Panc1 (cell line): ENCODE data around the gene PATE4. TPM values are rescaled to one million over a fixed set of nuclear protein-coding genes. Genes with fewer than 3 reads are reported as not detected.

Source experiments
- ATAC-seq: fragments of 200-7000 bp; cut with Tn5 transposase; 2 replicates; pipeline ENCODE4 v1.9.1; 2020; ENCODE audit warnings: mild to moderate bottlenecking, moderate library complexity
- BruUV-seq: library from RNA; stranded (reverse); fragments of 400-500 nt; replicated peaks from 2 replicates; lab custom pipeline; 2021; lab: Mats Ljungman, UMichigan
- CTCF ChIA-PET: fragments of 300-600 bp; sonication (Branson Sonifier 250); formaldehyde crosslinking; loops from one replicate; lab custom pipeline; 2022; ENCODE audit warnings: antibody characterized with exemption; lab: Charles Lee
- POLR2A ChIA-PET: fragments of 300-600 bp; sonication (Branson Sonifier 250); formaldehyde crosslinking; loops from one replicate; lab custom pipeline; 2022; ENCODE audit warnings: antibody characterized with exemption; lab: Charles Lee
- DNase-seq: peaks from one replicate; pipeline ENCODE4 v3.0.0-alpha.2; 2010; ENCODE audit warnings: low read depth, low spot score
- H3K27ac ChIP-seq: 2 replicates; pipeline ENCODE4 v1.5.1; 2011; ENCODE audit warnings: mild to moderate bottlenecking, low read length, inconsistent platforms
- H3K27me3 ChIP-seq: fragments of 200-500 bp; sonication (Bioruptor generic); 2 replicates; pipeline ENCODE4 v1.6.0; 2014; ENCODE audit warnings: low read length, inconsistent platforms; ENCODE audit not compliant: control insufficient read depth, insufficient read depth
- H3K36me3 ChIP-seq: fragments of 200-500 bp; sonication (Bioruptor generic); 2 replicates; pipeline ENCODE4 v1.5.1; 2014; ENCODE audit warnings: inconsistent platforms, mild to moderate bottlenecking, low read length, moderate library complexity; ENCODE audit not compliant: control insufficient read depth, insufficient read depth
- H3K4me1 ChIP-seq: 2 replicates; pipeline ENCODE4 v1.5.1; 2011; ENCODE audit warnings: inconsistent platforms, mild to moderate bottlenecking, low read length, moderate library complexity; ENCODE audit not compliant: control insufficient read depth, insufficient read depth
- H3K4me3 ChIP-seq, 2 experiments: 2 replicates each; pipeline ENCODE4 v1.5.1; 2011 to 2012; ENCODE audit warnings: low read depth in 2 of 2, low read length in 2 of 2, mild to moderate bottlenecking in 2 of 2, inconsistent platforms in 1 of 2, moderate library complexity in 1 of 2
- H3K9me3 ChIP-seq: fragments of 200-500 bp; sonication (Bioruptor generic); 2 replicates; pipeline ENCODE4 v1.5.1; 2014; ENCODE audit warnings: low read depth, mild to moderate bottlenecking, inconsistent platforms, low read length, moderate library complexity; ENCODE audit not compliant: control insufficient read depth, insufficient read depth
- POLR2AphosphoS5 ChIP-seq: IDR thresholded peaks from 2 replicates; pipeline ENCODE4 v1.6.1; 2012; ENCODE audit warnings: mild to moderate bottlenecking, low read depth, low read length, moderate library complexity
- SIN3A ChIP-seq: IDR thresholded peaks from 2 replicates; pipeline ENCODE4 v1.6.1; 2012; ENCODE audit warnings: low read depth, mild to moderate bottlenecking, low read length, moderate library complexity, borderline replicate concordance; ENCODE audit not compliant: insufficient read depth
- TCF7L2 ChIP-seq: IDR thresholded peaks from 2 replicates; pipeline ENCODE4 v1.6.1; 2011; ENCODE audit warnings: mild to moderate bottlenecking, low read depth, low read length, inconsistent platforms
- in situ Hi-C: cut with HindIII; loops from 2 replicates; pipeline ENCODE4 v1.10.0; 2016; ENCODE audit warnings: low sequenced_read_pairs, low pct_unique_long_range_greater_than_20kb
- intact Hi-C: fragments of 100-400 bp; cut with micrococcal nuclease; formaldehyde crosslinking; loops from one replicate; pipeline ENCODE4 v1.10.0; 2022; ENCODE audit not compliant: unreplicated experiment
- total RNA-seq: library from RNA; stranded (reverse); gene quantifications from one replicate; pipeline ENCODE4 v1.2.1, GENCODE V29; 2021; ENCODE audit not compliant: unreplicated experiment
- TF ChIP-seq, protein P1 (sequence below), 2 experiments: IDR thresholded peaks; 2 replicates each; pipeline ENCODE4 v1.6.1; 2011 to 2012; ENCODE audit warnings: low read depth in 2 of 2, control low read depth in 1 of 2, low read length in 1 of 2, mild to moderate bottlenecking in 1 of 2, moderate library complexity in 1 of 2; ENCODE audit not compliant: insufficient read depth in 1 of 2
- TF ChIP-seq, protein P2 (sequence below): fragments of 450-650 bp; IDR thresholded peaks from 2 replicates; pipeline ENCODE4 v1.5.1; 2017; ENCODE audit warnings: mild to moderate bottlenecking

Gene PATE4
- total RNA-seq, 1 experiment from 2014 or later = not detected

DNA sequence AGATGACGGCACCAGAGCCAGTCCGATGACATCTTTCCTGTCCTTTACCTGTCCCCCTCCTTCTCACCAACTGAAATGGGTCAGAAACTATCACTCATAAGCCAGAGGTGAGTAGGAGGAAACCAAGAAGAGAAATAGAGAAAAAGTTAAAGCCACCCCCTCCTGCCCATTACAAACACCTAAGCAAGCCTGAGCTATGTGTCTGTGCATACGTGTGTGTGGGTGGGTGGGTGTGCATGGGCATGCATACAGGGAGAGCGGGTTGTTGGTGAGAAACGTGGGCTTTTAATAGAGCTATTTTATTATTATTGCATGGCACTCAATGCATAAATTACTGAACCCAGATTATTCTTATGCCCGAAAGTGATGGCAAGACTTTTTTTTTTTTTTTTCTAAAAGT is 2.6 kb downstream of the PATE4 start:
- Histone ChIP-seq H3K27me3 (no peaks in the 10 kb centered on the region), H3K4me1 (no peaks in the 10 kb centered on the region), H3K27ac (no peak overlapping the region), H3K4me3 (no peak overlapping the region), H3K36me3 (no peaks in the 10 kb centered on the region), H3K9me3 (no peaks in the 10 kb centered on the region)
- BruUV-seq = no TSS peak
- CTCF ChIA-PET = no interaction called here
- intact Hi-C loops = no loop called here
- TF ChIP-seq SIN3A (no peak), TCF7L2 (no peak), POLR2AphosphoS5 (no peak)
- TF ChIP-seq, protein P1, sequence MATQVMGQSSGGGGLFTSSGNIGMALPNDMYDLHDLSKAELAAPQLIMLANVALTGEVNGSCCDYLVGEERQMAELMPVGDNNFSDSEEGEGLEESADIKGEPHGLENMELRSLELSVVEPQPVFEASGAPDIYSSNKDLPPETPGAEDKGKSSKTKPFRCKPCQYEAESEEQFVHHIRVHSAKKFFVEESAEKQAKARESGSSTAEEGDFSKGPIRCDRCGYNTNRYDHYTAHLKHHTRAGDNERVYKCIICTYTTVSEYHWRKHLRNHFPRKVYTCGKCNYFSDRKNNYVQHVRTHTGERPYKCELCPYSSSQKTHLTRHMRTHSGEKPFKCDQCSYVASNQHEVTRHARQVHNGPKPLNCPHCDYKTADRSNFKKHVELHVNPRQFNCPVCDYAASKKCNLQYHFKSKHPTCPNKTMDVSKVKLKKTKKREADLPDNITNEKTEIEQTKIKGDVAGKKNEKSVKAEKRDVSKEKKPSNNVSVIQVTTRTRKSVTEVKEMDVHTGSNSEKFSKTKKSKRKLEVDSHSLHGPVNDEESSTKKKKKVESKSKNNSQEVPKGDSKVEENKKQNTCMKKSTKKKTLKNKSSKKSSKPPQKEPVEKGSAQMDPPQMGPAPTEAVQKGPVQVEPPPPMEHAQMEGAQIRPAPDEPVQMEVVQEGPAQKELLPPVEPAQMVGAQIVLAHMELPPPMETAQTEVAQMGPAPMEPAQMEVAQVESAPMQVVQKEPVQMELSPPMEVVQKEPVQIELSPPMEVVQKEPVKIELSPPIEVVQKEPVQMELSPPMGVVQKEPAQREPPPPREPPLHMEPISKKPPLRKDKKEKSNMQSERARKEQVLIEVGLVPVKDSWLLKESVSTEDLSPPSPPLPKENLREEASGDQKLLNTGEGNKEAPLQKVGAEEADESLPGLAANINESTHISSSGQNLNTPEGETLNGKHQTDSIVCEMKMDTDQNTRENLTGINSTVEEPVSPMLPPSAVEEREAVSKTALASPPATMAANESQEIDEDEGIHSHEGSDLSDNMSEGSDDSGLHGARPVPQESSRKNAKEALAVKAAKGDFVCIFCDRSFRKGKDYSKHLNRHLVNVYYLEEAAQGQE (IDR thresholded peaks at IDR 0.05; ENCODE audit: insufficient read depth in 1 of 2, low read depth in 2 of 2, low read length in 1 of 2) = no peak
- TF ChIP-seq, protein P2, sequence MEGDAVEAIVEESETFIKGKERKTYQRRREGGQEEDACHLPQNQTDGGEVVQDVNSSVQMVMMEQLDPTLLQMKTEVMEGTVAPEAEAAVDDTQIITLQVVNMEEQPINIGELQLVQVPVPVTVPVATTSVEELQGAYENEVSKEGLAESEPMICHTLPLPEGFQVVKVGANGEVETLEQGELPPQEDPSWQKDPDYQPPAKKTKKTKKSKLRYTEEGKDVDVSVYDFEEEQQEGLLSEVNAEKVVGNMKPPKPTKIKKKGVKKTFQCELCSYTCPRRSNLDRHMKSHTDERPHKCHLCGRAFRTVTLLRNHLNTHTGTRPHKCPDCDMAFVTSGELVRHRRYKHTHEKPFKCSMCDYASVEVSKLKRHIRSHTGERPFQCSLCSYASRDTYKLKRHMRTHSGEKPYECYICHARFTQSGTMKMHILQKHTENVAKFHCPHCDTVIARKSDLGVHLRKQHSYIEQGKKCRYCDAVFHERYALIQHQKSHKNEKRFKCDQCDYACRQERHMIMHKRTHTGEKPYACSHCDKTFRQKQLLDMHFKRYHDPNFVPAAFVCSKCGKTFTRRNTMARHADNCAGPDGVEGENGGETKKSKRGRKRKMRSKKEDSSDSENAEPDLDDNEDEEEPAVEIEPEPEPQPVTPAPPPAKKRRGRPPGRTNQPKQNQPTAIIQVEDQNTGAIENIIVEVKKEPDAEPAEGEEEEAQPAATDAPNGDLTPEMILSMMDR = no peak
- POLR2A ChIA-PET = no interaction called here
- DNase-seq = no peak
- in situ Hi-C loops = no loop called here
- ATAC-seq = no peak

DNA sequence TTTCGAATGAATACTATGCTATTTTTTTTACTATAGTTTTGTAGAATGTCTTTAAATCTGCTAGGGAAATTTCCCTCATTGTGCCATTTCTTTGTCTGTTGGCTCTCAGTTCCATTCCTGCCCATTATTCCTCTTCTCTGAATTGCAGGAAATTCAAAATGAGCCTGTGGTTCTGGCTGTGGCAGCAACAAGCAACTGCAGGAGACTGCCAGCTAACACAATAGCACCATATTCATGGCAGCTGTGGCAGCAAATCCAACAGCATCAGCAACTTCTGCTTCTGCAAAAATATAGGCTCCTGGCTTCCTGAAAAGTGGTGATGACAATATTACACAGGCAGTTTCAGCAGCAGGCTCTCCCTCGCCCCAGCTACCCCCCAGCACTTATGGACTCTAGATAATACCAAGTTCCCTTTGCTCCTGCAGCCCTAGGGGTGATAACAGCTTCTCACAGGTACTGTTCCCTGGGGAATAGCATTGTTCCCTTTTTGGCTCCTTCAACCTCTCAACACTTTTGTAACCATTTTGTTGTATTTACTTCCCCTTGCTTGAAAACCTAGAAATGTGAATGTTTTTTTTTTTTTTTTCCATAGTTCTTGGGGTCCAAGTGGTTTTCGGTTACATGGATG is 9.3 kb downstream of the PATE4 start:
- CTCF ChIA-PET = no interaction called here

More for the DNA sequence above, 9.3 kb downstream of the PATE4 start:
- H3K27ac ChIP-seq = no peak overlapping the region
- no peak for ATAC-seq
- intact Hi-C loops (no loop called here), in situ Hi-C loops (no loop called here)
- no peaks in the 10 kb centered on the region for H3K4me1 ChIP-seq
- H3K36me3 ChIP-seq = no peaks in the 10 kb centered on the region
- TF ChIP-seq TCF7L2 (no peak), SIN3A (no peak)
- TF ChIP-seq, protein P1 (IDR thresholded peaks at IDR 0.05; ENCODE audit: insufficient read depth in 1 of 2, low read depth in 2 of 2, low read length in 1 of 2) = no peak
- TF ChIP-seq, protein P2 = no peak
- no TSS peak for BruUV-seq
- H3K9me3 ChIP-seq = peaks cover 9% of the 10 kb centered on the region; the same call in 1 of the 2 replicates
- POLR2A ChIA-PET = no interaction called here
- no peaks in the 10 kb centered on the region for H3K27me3 ChIP-seq
- no peak for DNase-seq
- H3K4me3 ChIP-seq = no peak overlapping the region
